HG03108 (cell line): ENCODE results near the gene TAP2.

ENCODE experiments used
- ATAC-seq: cut with Tn5 transposase; IDR thresholded peaks from one replicate; pipeline ENCODE4 v1.9.1; 2021; ENCODE audit warnings: moderate library complexity; ENCODE audit not compliant: unreplicated experiment

Gene TAP2

GRCh38 chr6:32854376-32855178, 16.0 kb upstream of the TAP2 start:
- ATAC-seq, result no peak

- ATAC-seq, result peak; percentile 71
Observed at GRCh38 chr6:32853541-32854375, 15.2 kb upstream of the TAP2 start, which contains the start of the genes PSMB9 and TAP1. TSS of gene PSMB9 (plus strand) at chr6:32854192. CDS start at chr6:32854230, 38 bp downstream. TSS of gene TAP1 (minus strand) at chr6:32853704. CDS start at chr6:32853636, 68 bp downstream.

GRCh38 chr6:32852844-32853540, 14.5 kb upstream of the TAP2 start:
- peak; percentile 22 for ATAC-seq

- ATAC-seq, result no peak
Observed at GRCh38 chr6:32852018-32852843, 13.7 kb upstream of the TAP2 start.

- no peak for ATAC-seq
Observed at GRCh38 chr6:32851025-32851424, 12.5 kb upstream of the TAP2 start.

- ATAC-seq, result no peak
Observed at GRCh38 chr6:32849126-32849525, 10.6 kb upstream of the TAP2 start.

- ATAC-seq, result no peak
Observed at GRCh38 chr6:32847795-32848194, 9.3 kb upstream of the TAP2 start.

GRCh38 chr6:32847004-32847403, 8.5 kb upstream of the TAP2 start:
- ATAC-seq, result no peak

- ATAC-seq, result no peak
Observed at GRCh38 chr6:32845384-32845884, 6.9 kb upstream of the TAP2 start.

GRCh38 chr6:32844839-32845383, 6.4 kb upstream of the TAP2 start:
- no peak for ATAC-seq

GRCh38 chr6:32843979-32844838, 5.7 kb upstream of the TAP2 start, which contains the start of gene PSMB8:
TSS of gene PSMB8 (minus strand) at chr6:32844047. CDS start at chr6:32843996, 51 bp downstream.
- ATAC-seq, result peak; percentile 57

- ATAC-seq, result no peak
Observed at GRCh38 chr6:32843331-32843978, 4.9 kb upstream of the TAP2 start.

GRCh38 chr6:32842690-32843089, 4.2 kb upstream of the TAP2 start:
- ATAC-seq, result no peak

GRCh38 chr6:32842021-32842650, 3.6 kb upstream of the TAP2 start:
- no peak for ATAC-seq

- no peak for ATAC-seq
Observed at GRCh38 chr6:32840604-32841246, 2.2 kb upstream of the TAP2 start.

- ATAC-seq, result no peak
Observed at GRCh38 chr6:32839356-32839755, 817 bp upstream of the TAP2 start.

- no peak for ATAC-seq
Observed at GRCh38 chr6:32837651-32838113, 857 bp downstream of the TAP2 start.
